ENCODE results near the gene KCNMA1. TPM values are rescaled to one million over a fixed set of nuclear protein-coding genes. Genes with fewer than 3 reads are reported as not detected.

The KCNMA1 gene
- total RNA-seq, 1 donor from 2014 or later: 95.5 TPM

- no peak for TF ChIP-seq CTCF (IDR thresholded peaks at IDR 0.05)
- H3K36me3 Mint-ChIP-seq (ENCODE audit: unreplicated experiment): peaks cover 2% of the 10 kb centered on the region
Measured at GRCh38 chr10:77256346-77256745, 381.3 kb downstream of the KCNMA1 start.

GRCh38 chr10:77253556-77254064, 384.0 kb downstream of the KCNMA1 start:
- DNase-seq (ENCODE audit: extremely low spot score, unreplicated experiment): no peak
- H3K36me3 Mint-ChIP-seq (ENCODE audit: unreplicated experiment): peaks cover 11% of the 10 kb centered on the region
- peaks cover 4% of the 10 kb centered on the region for H3K4me1 Mint-ChIP-seq (ENCODE audit: unreplicated experiment)
- no peak overlapping the region for H3K27ac Mint-ChIP-seq (ENCODE audit: unreplicated experiment)
- no peaks in the 10 kb centered on the region for H3K27me3 Mint-ChIP-seq (ENCODE audit: unreplicated experiment)
- H3K9me3 Mint-ChIP-seq (ENCODE audit: unreplicated experiment): no peaks in the 10 kb centered on the region
- no peak for TF ChIP-seq CTCF (IDR thresholded peaks at IDR 0.05)
- H3K4me3 Mint-ChIP-seq (ENCODE audit: unreplicated experiment): no peak overlapping the region

More at GRCh38 chr10:77256346-77256745, 381.3 kb downstream of the KCNMA1 start:
- Mint-ChIP-seq H3K4me1 (ENCODE audit: unreplicated experiment) (peaks cover 4% of the 10 kb centered on the region), H3K27ac (ENCODE audit: unreplicated experiment) (no peak overlapping the region), H3K27me3 (ENCODE audit: unreplicated experiment) (no peaks in the 10 kb centered on the region), H3K9me3 (ENCODE audit: unreplicated experiment) (no peaks in the 10 kb centered on the region), H3K4me3 (ENCODE audit: unreplicated experiment) (no peak overlapping the region)
- DNase-seq (ENCODE audit: extremely low spot score, unreplicated experiment): no peak

- Mint-ChIP-seq H3K27ac (ENCODE audit: unreplicated experiment) (no peak overlapping the region), H3K36me3 (ENCODE audit: unreplicated experiment) (peaks cover 12% of the 10 kb centered on the region), H3K9me3 (ENCODE audit: unreplicated experiment) (no peaks in the 10 kb centered on the region), H3K27me3 (ENCODE audit: unreplicated experiment) (no peaks in the 10 kb centered on the region), H3K4me3 (ENCODE audit: unreplicated experiment) (no peak overlapping the region), H3K4me1 (ENCODE audit: unreplicated experiment) (peaks cover 4% of the 10 kb centered on the region)
- no peak for TF ChIP-seq CTCF (IDR thresholded peaks at IDR 0.05)
- no peak for DNase-seq (ENCODE audit: extremely low spot score, unreplicated experiment)
Measured at GRCh38 chr10:77253147-77253545, 384.5 kb downstream of the KCNMA1 start.

GRCh38 chr10:77252380-77253146, 385.0 kb downstream of the KCNMA1 start:
- H3K9me3 Mint-ChIP-seq (ENCODE audit: unreplicated experiment): no peaks in the 10 kb centered on the region
- peaks cover 4% of the 10 kb centered on the region for H3K4me1 Mint-ChIP-seq (ENCODE audit: unreplicated experiment)
- no peak for TF ChIP-seq CTCF (IDR thresholded peaks at IDR 0.05)
- no peak overlapping the region for H3K4me3 Mint-ChIP-seq (ENCODE audit: unreplicated experiment)
- DNase-seq (ENCODE audit: extremely low spot score, unreplicated experiment): no peak
- H3K27ac Mint-ChIP-seq (ENCODE audit: unreplicated experiment): no peak overlapping the region
- H3K36me3 Mint-ChIP-seq (ENCODE audit: unreplicated experiment): peaks cover 10% of the 10 kb centered on the region
- H3K27me3 Mint-ChIP-seq (ENCODE audit: unreplicated experiment): no peaks in the 10 kb centered on the region

GRCh38 chr10:77251297-77252013, 386.2 kb downstream of the KCNMA1 start:
- Mint-ChIP-seq H3K9me3 (ENCODE audit: unreplicated experiment) (no peaks in the 10 kb centered on the region), H3K27ac (ENCODE audit: unreplicated experiment) (no peak overlapping the region), H3K27me3 (ENCODE audit: unreplicated experiment) (no peaks in the 10 kb centered on the region), H3K4me3 (ENCODE audit: unreplicated experiment) (no peak overlapping the region), H3K4me1 (ENCODE audit: unreplicated experiment) (peaks cover 8% of the 10 kb centered on the region), H3K36me3 (ENCODE audit: unreplicated experiment) (peaks cover 11% of the 10 kb centered on the region)
- peak; percentile 72 for TF ChIP-seq CTCF (IDR thresholded peaks at IDR 0.05)
- no peak for DNase-seq (ENCODE audit: extremely low spot score, unreplicated experiment)

All from osteocyte (in vitro differentiated cells).